Measurements from ENCODE around the gene KPNA6. TPM values are rescaled to one million over a fixed set of nuclear protein-coding genes. Genes with fewer than 3 reads are reported as not detected.
A peak's percentile ranks its signal among the peaks of the same experiment; 100 is the strongest.
"Not testable (repeated sequence)": the region's sequence is repeated elsewhere in the genome, so short reads cannot be mapped to it uniquely, and the experiment has no call there.

The KPNA6 gene
- total RNA-seq, 1 donor from 2014 or later: 34.4 TPM

DNA sequence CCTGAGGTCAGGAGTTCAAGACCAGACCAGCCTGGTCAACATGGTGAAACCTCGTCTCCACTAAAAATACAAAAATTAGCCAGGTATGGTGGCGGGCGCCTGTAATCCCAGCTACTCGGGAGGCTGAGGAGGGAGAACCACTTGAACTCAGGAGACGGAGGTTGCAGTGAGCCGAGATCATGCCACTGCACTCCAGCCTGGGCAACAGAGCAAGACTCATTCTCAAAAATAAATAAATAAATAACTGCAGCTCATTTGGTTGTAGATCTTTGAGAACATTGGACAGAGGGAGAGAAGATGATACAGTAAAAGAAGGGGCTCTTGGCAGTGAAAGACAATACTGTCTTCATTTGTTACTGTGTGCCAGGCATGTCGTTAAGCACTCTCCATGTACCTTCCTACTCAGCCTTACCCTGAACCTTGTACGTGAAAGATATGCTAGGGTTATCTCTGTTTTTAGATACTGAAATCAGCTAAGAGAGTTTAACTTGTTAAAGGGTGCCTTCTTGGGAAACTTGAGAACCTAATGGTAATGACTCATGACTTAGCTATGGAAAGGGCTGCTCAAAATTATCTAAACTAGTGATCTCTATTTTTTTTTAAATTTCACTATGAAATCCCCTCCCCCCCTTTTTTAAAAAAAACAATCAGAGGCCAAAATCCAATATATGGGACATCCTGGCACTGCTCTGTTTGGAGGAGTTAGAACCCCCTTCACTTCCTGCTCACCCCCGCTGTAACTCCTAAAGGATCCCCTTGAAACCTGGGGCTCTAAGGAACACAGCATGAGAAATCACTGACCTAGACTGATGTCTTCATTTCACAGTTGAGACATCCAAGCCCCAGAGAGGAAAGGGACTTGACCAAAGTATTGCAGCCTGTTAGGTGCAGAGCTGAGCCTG is 6.8 kb upstream of the KPNA6 start:
- DNase-seq: peak; percentile 28

DNA sequence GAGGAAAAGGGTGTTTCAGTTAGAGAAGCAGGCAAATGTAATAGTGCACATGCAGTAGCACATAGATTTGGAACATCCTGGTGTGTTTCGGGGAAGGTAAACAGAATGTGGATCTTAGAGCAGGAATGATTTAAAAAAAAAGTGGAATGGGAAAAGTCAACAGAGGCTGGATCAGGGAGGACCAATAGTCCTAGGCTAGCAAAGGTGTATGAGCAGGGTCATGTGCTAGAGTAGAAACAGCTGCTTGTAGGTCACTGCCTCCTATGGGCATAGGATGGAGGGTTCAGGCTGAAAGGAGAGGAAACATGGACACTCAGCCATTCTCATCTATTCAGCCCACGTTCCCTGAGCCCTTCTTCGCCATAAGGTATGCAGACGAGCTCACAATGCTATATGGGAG is 3.7 kb upstream of the KPNA6 start:
- DNase-seq: no peak

DNA sequence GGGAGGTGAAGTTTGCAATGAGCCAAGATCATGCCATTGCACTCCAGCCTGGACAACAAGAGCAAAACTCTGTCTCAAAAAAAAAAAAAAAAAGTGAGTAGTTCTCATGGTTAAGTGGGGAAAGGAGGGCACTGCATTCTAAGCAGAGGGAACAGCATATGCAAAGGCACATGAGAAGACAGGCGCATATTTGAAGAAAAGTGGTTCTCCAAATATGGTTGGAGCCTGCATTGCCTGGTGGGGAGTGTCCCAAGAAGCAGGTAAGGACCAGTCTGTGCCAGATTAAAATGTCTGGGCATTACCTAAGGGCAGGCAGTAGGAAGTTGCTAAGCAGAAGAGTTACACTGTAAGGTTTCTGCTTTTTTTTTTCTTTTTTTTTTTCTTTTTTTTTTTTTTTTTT is 2.5 kb upstream of the KPNA6 start:
- DNase-seq: no peak

DNA sequence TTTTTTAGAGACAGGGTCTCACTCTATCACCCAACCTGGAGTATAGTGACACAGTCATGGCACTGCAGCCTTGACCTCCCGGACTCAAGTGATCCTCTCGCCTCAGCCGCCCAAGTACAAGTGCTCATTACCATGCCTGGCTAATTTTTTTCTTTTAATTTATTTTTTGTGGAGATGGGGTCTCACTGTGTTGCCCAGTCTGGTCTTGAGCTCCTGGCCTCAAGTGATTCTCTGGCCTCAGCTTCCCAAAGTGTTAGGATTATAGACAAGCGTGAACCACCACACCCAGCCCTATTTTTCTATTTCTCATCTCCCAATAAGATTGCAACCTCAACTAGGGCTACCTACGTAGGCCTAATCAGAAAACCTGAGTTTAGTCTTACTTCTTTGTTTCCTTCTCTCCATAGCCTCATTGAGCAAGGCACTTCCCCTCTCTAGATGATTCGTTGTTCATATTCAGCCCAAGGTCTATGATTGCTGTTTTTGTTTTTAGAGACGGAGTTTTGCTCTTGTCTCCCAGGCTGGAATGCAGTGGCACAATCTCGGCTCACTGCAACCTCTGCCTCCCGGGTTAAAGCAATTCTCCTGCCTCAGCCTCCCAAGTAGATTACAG is 1.1 kb upstream of the KPNA6 start:
- DNase-seq: no peak

DNA sequence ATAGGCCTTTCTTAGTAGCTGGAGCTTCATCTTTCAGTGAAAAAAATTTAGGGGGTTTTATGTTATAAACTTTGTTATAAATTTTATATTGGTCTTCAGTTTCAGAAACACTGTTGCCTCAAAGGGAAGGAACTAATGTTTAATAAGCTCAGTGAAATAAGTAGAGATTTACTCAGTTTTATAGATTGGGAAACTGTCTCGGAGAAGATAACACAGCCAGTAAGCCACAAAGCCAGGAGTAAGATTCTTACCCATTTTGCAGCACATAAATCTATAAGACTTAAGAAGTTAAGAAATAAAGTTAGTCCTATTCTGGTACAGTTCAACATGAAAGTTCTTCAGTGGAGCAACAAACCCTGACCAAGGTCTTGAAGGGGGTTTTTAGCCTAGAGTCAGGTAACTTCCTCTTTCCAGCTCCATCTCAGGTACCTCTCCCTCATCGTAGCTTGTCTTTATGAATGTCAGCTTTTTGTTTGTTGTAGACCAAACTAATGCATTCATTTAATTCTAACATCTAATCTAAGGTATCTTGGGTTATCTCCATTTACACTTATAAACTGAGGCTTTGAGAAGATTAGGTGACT is 3.3 kb downstream of the KPNA6 start:
- no peak for DNase-seq

DNA sequence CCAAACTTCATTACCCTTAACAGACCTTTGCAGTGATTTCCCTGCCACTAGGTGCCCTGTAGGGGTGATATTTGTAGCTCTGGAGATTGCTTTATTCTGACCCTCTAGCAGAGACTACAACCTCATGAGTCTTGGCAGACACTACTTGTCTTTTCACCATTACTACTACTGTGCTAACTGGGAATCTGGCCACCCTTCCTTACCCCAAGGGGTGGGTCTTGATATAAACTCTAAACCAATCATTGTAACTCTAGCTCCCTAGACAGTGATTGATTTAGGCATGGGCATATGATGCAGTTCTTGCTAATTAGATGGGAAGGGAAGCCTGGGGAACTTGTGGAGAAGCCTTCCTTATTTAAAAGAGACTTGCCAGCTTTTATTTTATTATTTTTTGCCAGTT is 3.9 kb downstream of the KPNA6 start:
- no peak for DNase-seq

DNA sequence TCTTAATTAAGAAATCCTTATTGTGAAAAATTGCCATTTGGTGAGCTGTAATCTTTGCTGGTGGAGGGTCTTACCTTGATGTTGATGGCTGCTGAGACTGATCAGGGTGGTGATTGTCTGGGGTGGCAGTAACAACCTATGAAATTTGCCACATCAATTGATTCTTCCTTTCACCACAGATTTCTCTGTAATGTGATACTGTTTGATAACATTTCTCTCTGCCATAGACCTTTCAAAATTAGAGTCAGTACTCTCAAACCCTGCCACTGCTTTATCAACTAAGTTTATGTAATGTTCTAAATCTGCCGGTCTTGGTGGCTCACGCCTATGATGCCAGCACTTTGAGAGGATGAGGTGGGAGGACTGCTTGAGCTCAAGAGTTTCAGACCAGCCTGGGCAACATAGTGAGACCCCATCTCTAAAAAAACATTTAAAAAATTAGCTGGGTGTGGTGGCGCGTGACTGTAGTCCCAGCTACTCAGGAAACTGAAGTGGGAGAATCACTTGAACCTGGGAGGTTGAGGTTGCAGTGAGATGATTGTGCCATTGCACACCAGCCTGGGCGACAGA is 5.0 kb downstream of the KPNA6 start:
- DNase-seq: no peak

DNA sequence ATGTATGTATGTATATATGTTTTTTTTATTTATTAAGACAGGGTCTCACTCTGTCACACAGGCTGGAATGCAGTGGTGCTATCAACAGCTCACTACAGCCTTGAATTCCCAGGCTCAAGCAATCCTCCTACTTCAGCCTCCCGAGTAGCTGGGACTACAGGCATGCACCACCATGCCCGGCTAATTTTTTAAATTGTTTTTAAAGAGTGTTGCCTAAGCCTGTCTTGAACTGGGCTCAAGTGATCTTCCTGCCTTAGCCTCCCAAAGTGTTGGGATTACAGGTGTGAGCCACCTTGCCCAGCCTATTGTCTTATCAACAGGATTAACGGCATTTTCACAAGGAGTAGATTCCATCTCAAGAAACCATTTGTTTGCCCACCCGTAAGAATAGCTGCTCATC is 5.6 kb downstream of the KPNA6 start:
- not testable (repeated sequence) for DNase-seq

DNA sequence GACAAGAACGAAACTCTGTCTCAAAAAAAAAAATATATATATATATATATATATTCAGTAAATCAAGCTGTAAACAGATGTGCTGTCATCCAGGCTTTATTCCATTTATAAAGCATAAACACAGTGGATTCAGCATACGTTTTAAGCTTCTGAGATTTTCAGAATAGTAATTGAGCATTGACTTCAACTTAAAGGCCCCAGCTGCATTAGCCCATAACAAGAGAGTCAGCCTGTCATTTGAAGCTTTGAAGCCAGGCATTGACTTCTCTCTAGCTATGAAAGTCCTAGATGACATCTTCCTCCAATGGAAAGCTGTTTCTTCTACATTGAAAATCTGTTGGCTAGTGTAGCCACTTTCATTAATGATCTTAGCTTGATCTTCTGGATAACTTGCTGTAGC is 6.6 kb downstream of the KPNA6 start:
- DNase-seq: no peak

DNA sequence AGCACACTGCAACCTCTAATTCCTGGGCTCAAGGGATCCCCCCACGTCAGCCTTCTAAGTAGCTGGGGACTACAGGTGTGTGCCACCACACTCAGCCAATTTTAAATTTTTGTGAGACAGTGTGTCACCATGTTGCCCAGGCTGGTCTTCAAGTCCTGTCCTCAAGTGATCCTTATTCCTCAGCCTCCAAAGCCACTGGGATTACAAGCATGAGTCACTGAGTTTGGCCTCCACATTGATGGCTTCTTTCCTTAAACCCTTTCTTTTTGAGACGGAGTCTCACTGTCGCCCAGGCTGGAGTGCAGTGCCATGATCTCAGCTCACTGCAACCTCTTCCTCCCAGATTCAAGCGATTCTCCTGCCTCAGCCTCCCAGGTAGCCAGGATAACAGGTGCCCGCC is 7.6 kb downstream of the KPNA6 start:
- DNase-seq: no peak

DNA sequence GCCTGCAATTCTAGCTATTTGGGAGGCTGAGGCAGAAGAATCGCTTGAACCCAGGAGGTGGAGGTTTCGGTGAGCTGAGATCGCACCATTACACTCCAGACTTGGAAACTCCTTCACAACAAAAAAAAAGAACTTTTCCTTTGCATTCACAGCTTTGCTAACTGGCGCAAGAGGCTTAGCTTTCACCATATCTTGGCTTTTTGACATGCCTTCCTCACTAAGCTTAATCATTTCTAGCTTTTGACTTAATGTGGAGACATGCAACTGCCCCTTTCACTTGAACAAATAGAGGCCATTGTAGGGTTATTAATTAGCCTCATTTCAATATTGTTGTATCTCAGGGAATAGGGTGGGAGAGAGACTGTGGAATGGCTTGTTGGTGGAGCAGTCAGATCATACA is 8.7 kb downstream of the KPNA6 start:
- DNase-seq: no peak

DNA sequence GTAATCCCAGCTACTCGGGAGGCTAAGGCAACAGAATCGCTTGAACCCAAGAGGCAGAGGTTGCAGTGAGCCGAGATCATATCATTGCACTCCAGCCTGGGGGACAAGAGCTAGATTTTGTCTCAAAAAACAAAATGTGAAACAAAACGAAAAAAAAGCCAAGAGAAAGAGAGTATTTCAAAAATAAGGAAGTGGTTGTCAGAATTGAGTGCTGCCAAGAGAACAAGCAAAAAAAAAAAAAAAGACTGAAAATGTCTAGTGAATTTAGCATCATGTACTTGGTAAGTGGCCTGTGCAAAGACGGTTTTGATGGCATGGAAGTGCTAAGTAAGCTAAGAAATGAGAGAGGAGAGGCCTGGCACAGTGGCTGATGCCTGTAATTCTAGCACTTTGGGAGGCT is 14.3 kb downstream of the KPNA6 start:
- DNase-seq: no peak

DNA sequence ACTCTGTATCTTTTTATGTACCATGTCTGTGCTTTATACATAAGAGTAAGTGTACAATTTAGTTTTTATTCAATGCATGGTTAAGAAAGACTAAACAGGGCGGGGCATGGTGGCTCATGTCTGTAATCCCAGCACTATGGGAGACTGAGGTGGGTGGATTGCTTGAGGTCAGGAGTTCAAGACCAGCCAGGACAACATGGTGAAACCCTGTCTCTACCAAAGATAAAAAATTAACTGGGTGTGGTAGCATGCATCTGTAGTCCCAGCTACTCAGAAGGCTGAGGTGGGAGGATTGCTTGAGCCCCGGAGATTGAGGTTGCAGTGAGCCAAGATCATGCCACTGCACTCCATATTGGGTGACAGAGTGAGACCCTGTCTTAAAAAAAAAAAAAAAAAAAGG is 15.5 kb downstream of the KPNA6 start:
- not testable (repeated sequence) for DNase-seq

DNA sequence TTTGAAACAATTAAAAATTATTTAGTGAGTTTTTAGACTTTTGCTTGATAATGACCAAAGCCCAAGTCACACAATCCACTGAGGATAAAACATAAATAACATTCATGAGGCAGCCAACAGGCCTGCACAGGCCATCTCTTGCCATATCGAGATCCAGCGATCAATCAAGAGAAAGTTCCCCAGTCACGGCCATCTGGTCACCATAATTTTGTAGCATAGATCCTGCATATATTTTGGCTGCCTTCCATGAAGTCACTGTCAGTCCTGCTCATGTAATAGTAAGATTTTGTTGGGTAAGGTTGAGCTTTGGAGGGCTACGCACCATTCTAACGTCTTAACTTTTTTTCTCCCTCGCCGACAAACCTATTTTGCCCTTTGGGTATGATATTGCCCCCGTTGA is 17.5 kb downstream of the KPNA6 start:
- DNase-seq: no peak

DNA sequence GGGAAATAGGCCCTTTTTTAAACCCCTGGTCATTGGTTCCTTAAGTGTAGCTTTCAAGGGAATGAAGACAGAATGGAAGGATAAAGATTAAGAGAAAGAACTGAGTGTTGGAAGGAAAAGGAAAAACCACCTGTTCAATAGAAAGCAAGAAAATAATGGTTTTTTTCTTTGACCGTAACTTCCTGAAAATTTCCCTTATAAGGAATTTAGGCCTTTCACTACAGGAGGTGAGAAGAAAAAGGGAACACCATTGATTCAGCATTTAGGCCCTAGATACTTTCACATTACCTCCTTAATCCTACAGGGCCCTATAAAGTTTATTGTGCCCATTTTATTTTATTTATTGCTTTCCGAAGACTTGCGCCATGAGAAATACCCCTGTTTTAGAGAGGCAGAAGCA is 18.9 kb downstream of the KPNA6 start:
- DNase-seq: no peak

DNA sequence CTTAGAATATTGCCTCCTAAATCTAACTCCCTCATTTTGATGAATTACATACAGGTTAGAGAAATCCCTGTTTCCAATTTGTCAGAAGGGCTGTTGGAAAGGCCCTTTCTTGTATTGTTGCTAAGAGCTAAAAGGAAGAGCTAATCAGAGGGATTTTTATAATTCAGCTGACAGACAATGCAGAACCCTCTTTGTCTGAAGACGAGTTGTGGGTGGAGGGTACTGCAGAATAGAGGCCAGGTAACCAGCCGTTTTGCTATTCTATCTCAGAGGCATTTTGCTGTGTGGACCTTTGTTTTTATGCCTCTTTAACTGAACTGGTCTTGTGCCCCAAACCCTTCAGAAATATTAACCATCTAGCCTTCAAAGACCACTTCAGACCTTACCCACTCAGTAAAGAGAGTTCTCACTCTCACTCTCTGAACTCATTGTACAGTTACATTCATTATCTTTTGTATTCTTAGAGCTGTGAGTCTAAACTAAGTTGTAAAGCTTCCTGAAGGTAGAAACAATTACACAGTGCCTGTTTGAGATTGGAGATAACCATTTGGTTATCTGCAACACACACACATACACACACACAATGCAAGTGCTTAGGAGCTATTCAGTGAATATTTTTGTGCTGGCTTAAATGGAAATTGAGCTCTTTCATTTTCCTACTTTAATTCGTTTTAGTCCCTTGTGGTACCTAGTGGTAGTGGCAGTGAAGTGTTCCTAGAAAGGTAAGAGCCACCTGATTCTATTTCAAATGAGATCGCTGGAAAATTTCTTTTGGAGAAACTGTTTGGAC is 19.7 kb downstream of the KPNA6 start:
- DNase-seq: peak; percentile 34

DNA sequence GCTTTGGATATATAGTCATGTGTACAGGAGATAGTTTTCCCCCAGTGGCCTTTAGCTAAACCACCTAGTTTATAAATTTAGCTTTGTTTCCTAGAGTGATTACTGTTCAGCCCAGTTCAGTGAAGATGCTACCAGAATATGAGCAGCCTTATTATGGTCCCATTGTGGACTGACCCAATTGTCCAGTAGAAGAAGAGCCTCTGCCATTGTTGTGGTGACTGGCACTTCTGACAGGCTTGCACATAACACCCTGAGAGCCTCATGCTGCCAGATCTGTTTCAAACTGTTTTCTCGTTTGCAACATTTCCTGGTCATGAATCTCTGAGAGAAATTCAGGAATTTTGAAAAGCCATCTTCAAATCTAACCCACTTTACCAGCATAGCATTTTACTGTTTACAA is 20.6 kb downstream of the KPNA6 start:
- no peak for DNase-seq

DNA sequence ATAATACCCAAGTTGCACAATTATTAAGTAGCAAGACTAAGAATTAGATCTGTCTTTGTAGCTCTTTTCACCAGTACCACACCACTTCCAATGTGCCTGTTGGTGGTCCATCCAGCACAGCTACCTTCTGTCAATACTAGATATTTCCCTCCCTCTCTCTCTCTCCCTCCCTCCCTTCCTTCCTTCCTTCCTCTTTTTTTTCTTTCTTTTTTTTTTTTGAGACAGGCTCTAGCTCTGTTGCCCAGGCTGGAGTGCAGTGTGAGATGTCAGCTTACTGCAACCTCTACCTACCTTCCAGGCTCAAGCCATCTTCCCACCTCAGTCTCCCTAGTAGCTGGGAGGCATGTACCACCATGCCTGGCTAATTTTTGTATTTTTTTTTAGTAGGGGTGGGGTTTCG is 21.1 kb downstream of the KPNA6 start:
- DNase-seq: no peak

DNA sequence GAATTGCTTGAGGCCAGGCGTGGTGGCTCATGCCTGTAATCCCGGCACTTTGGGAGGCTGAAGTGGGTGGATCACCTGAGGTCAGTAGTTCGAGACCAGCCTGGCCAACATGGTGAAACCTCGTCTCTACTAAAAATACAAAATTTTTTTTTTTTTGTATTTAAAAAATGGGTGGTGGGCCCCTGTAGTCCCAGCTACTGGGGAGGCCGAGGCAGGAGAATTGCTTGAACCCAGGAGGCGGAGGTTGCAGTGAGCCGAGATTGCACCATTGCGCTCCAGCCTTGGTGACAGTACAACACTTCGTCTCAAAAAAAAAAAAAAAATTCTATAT is 26.1 kb downstream of the KPNA6 start:
- not testable (repeated sequence) for DNase-seq

DNA sequence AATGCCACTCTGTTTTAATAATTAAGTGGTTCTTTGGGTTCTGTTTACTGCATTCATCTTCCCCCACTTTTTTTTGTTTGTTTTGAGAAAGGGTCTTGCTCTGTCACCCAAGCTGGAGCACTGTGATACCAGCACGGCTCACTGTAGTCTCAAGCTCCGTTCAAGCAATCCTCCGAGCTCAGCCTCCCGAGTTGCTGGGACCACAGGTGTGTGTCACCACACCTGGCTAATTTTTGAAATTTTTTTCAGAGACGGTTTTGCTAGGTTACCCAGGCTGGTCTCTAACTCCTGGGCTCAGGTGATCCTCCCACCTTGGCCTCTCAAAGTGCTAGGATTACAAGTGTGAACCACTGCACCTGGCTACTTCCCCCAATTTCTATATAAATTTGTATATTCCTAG is 29.3 kb downstream of the KPNA6 start:
- no peak for DNase-seq

DNA sequence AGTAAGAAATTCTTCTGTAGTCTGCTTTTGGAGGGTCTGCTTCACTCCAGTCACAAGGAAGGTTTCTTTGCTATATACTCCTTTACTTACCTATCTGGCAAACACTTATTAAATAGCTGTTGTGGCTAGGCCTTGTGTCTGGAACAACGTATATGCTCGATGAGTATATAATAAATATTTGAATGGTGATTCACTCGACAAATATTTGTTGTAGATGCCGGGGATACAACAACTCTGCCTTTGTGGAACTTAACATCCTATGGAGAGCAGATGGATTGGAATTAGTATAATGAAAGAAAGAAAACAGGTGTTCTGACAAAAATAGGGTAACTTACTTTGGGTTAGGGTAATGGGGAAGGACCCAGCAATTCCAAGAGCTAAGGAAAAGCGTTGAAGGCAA is 31.1 kb downstream of the KPNA6 start:
- DNase-seq: peak; percentile 40

DNA sequence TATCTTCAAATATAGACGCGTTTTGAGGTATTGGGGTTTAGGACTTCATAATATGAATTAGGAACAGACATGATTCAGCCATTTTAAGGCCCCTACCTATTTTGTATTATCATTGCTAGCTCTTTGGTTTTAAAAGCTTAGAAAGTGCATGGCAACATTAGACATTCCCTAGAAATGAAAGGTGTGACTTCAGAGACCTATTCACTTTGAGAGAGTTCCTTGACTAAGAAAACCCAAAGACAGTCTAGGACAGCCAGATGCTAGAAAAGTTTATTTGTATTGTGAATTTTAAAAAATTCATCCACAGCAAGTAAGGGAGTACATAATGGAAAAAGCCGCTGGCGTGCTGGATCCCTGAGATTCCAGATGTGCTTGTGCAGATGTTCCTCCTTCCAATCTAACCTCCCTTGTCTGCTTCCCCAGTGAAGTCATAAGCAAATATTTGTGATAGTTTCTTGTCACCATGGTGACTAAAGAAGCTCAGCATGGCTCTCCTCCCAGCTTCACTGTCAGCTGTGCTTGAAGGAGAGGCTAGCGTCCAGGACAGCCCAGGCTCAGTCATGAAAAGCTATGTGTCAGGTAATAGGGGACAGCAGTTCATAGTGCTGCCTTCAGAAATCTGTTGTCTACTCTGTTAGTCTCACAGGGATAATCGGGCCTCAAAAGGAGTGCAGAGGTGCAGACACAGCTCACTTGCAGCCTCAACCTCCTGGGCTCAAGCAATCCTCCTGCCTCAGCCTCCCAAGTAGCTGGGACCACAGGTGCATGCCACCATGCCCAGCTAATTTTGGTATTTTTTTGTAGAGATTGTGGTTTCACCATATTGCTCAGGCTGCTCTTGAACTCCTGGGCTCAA is 34.8 kb downstream of the KPNA6 start:
- DNase-seq: peak; percentile 40

Measured in dermis blood vessel endothelial cell (primary cell).